GM18526 (cell line): ENCODE data around the gene FOXA3.

Source experiments
- POLR2A ChIP-seq: IDR thresholded peaks from 3 replicates; pipeline ENCODE4 v1.6.1; 2011; ENCODE audit not compliant: insufficient read length; ENCODE audit errors: extremely low read depth

The FOXA3 gene

DNA sequence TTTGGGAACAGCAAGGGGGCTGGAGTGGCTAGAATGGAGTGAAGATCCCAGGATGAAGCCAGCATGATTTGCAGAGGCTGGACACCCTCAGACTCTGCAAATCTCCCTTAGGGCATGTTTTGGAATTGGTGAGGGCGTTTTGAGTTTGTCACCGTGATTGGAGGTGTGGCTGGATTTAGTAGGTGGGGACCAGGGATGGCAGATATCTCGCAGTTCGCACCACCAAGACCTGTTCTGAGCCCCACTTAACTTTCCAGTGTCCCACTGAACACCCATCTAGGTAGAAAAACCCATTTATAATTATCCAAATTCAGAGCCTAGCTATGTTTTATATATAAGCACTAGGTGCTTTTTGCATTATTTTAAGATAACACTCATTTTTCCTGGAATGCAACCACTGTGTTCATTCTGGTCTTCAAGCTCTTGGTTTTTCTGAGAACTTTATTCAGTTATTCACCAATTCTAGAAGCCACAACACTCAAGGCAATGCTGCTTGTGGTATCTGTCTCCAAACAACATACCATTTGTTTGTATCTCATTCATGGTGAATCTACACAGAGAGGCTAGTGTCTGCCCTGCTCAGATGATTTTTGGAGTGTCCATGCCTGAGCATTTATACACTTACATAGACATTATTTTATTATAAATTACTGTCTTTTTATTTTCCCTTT lies 53.4 kb downstream of the FOXA3 start:
- TF ChIP-seq POLR2A = no peak

DNA sequence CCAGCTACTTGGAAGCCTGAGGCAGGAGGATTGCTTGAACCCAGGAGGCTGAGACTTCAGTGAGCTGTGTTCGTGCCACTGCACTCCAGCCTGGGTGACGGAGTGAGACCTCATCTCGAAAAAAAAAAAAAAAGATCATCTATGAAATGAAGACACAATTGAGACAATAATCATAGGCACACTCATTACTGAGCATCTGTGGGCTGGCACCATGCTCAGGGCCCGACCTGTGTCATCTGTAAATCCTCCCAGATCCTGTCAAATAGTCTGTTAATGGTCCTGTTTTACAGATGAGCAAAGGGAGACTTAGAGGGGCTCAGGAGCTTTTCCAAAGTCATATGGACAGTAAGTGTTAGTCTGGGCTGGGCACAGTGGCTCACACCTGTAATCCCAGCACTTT lies 54.6 kb downstream of the FOXA3 start:
- TF ChIP-seq POLR2A = no peak

DNA sequence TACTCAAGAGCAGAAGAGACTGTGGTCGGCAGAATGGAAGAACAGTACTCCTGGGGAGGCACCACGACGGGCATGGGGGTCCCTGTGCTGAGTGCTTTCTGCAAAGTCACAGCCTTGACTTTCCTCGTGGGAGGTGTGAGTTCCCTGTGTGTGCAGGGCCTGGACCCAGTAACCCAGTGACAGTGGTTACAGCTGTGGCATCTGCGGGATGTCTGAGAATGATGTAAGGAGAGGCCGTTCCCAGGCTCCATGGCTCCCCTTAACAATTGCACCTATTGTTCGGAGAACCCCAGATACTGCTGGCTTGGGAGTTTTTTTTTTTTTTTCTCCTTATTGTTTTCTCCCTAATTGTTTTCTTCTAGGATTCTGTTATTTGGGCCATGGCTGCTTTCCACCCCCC lies 55.6 kb downstream of the FOXA3 start:
- no peak for TF ChIP-seq POLR2A

DNA sequence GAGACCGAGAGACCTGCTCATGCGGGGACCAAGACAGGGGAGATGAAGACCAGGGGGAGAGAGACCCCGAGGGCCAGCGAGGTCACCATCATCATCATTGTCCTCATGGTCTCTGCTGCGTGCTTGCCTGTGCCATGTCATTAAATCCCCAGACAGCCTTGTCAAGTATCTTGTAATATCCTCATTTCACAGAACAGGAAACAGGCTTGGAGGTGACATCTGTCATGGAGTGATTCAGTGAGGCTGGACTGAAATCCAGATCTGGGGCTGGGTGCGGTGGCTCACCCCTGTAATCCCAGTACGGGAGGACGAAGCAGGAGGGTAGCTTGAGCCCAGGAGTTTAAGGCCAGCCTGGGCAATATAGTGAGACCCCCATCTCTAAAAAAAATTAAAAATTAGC lies 56.3 kb downstream of the FOXA3 start:
- TF ChIP-seq POLR2A = no peak

DNA sequence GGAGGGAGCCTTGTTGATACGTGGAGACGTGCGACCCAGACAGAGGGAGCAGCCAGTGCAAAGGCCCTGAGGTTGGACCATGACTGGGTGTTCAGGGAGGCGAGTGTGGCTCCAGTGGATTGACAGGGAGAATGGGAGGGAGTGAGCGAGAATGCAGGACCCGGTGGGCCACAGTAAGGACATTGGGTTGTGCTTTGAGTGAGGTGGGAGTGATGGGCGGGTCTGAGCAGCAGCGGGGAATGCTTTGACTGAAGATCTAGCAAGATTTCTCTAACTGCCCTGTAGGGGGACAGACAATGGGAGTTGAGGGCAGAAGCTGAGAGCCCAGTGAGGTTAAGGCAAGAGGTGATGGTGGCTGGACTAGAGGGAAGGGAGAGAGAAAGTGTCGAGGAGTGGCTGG lies 58.2 kb downstream of the FOXA3 start:
- TF ChIP-seq POLR2A = no peak
